Chondrocyte (in vitro differentiated cells): ENCODE results near the gene TOMM34. TPM values are rescaled to one million over a fixed set of nuclear protein-coding genes. Genes with fewer than 3 reads are reported as not detected.

Source experiments
- DNase-seq: peaks from one replicate; pipeline ENCODE4 v3.0.0; 2021; ENCODE audit warnings: mixed read lengths, low spot score
- H3K27ac Mint-ChIP-seq: one replicate; pipeline ENCODE4 v1.8.0; 2021; ENCODE audit warnings: mild to moderate bottlenecking, moderate library complexity, mixed read lengths; ENCODE audit not compliant: unreplicated experiment
- H3K27me3 Mint-ChIP-seq: 2 replicates; pipeline ENCODE4 v1.8.0; 2021; ENCODE audit warnings: low read depth, mixed read lengths
- H3K36me3 Mint-ChIP-seq: 2 replicates; pipeline ENCODE4 v1.8.0; 2021; ENCODE audit warnings: low read depth, mixed read lengths
- H3K4me1 Mint-ChIP-seq: 2 replicates; pipeline ENCODE4 v1.8.0; 2021; ENCODE audit warnings: low read depth, mild to moderate bottlenecking, mixed read lengths
- H3K4me3 Mint-ChIP-seq: one replicate; pipeline ENCODE4 v1.8.0; 2021; ENCODE audit warnings: mild to moderate bottlenecking, moderate library complexity, mixed read lengths; ENCODE audit not compliant: unreplicated experiment
- H3K9me3 Mint-ChIP-seq: 2 replicates; pipeline ENCODE4 v1.8.0; 2021; ENCODE audit warnings: low read depth, mixed read lengths
- total RNA-seq: library from RNA; stranded (reverse); gene quantifications from 3 replicates; pipeline ENCODE4 v1.2.1, GENCODE V29; 2021
- TF ChIP-seq, protein P1 (sequence below): fragments of 200-600 bp; sonication (generic); IDR thresholded peaks from 2 replicates; pipeline ENCODE4 v1.5.0; 2021; ENCODE audit warnings: antibody characterized with exemption, mild to moderate bottlenecking, moderate library complexity

TOMM34 gene
- total RNA-seq, 1 donor from 2014 or later: 16.2 TPM

DNA sequence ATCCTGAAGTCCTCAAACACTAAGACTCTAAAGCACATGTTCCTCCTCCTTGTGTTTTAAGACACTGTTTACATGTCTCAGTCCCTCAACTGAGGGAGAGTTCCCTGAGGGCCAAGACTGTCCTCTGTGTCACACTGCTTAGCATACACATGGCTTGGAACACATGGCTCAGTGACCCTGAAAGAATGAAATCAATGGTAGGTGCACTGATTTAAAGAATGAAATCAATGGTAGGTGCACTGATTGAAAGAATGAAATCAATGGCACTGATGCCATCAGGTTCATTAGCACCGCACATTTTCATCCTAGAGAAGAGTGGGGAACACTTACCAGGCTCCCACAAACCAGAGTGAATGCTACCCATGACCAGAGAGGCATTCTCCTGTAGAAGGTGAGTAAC, 9.8 kb downstream of the TOMM34 start:
- no peak for DNase-seq
- no peaks in the 10 kb centered on the region for H3K4me1 Mint-ChIP-seq
- no peak overlapping the region for H3K4me3 Mint-ChIP-seq
- no peak overlapping the region for H3K27ac Mint-ChIP-seq
- TF ChIP-seq, protein P1, sequence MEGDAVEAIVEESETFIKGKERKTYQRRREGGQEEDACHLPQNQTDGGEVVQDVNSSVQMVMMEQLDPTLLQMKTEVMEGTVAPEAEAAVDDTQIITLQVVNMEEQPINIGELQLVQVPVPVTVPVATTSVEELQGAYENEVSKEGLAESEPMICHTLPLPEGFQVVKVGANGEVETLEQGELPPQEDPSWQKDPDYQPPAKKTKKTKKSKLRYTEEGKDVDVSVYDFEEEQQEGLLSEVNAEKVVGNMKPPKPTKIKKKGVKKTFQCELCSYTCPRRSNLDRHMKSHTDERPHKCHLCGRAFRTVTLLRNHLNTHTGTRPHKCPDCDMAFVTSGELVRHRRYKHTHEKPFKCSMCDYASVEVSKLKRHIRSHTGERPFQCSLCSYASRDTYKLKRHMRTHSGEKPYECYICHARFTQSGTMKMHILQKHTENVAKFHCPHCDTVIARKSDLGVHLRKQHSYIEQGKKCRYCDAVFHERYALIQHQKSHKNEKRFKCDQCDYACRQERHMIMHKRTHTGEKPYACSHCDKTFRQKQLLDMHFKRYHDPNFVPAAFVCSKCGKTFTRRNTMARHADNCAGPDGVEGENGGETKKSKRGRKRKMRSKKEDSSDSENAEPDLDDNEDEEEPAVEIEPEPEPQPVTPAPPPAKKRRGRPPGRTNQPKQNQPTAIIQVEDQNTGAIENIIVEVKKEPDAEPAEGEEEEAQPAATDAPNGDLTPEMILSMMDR: no peak
- no peaks in the 10 kb centered on the region for H3K27me3 Mint-ChIP-seq
- peaks cover 47% of the 10 kb centered on the region for H3K36me3 Mint-ChIP-seq
- H3K9me3 Mint-ChIP-seq: no peaks in the 10 kb centered on the region

DNA sequence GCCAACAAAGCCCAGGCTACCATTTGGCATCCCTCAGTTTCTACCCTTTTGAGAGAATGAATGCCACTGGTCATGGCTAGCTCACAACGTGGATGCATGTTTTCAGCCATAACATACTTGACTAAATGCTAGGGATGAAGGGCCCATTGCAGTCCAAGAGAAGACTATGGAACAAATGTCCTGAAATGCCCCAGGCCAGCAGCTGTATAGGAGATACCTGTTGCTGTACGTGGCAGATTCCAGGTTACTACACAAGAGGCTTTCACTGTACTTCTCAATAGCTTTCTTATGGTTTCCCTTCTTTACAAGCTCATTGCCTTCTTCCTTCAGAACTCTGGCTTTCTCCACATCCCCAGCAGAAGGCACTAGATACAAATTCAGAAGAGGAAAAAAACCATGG, 11.7 kb downstream of the TOMM34 start:
- Mint-ChIP-seq H3K9me3 (no peaks in the 10 kb centered on the region), H3K4me3 (no peak overlapping the region), H3K4me1 (no peaks in the 10 kb centered on the region), H3K36me3 (peaks cover 33% of the 10 kb centered on the region), H3K27me3 (no peaks in the 10 kb centered on the region), H3K27ac (no peak overlapping the region)
- no peak for DNase-seq
- TF ChIP-seq, protein P1: no peak

DNA sequence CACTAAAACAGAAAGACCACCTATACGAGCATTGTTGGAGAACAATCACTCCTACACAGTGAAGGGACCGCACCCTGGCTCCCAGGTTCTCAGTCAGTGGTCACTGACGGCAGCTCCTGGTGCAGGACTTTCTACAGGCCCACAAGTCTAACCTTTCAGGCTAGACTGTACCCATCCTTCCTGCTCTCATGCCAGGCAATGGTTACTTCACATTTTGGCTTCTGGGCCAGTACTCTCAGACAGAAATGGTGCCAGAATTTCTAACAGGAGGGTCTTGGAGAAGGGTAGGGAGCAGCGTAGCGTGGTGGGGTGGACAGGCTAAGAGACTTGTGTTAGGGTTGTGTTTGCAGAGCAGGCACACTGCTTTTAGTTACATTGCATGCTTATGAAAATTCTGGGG, 12.1 kb downstream of the TOMM34 start:
- TF ChIP-seq, protein P1: no peak
- no peaks in the 10 kb centered on the region for H3K4me1 Mint-ChIP-seq
- no peaks in the 10 kb centered on the region for H3K27me3 Mint-ChIP-seq
- DNase-seq: no peak
- no peak overlapping the region for H3K27ac Mint-ChIP-seq
- H3K4me3 Mint-ChIP-seq: no peak overlapping the region
- peaks cover 29% of the 10 kb centered on the region for H3K36me3 Mint-ChIP-seq
- no peaks in the 10 kb centered on the region for H3K9me3 Mint-ChIP-seq

DNA sequence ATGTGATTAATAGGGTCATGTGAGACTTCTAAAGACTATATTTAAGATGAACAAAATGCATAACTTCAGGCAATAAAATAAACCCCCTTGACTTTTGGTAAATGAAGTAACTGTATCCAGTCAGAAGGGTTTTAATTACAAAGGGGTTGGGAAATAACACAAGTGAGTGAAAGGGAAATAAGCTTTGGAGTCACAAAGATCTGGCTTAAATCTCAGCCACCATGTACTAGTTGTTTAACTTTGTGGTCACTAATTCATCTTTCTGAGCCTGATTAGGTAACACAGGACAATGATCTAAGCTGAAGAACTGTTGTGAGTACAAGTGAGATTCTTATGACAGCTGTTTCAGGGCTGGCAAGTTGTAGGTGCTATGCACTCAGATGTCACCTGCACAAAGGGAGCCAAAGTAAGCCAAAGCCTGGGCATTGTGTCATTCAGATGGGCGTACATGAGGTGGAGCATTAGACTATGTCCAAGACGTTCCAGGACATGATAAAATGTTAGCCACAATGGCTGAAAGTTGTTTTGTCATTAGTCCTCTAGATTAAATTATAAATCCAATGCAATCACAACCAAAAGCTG, 13.8 kb downstream of the TOMM34 start:
- DNase-seq: no peak
- H3K27ac Mint-ChIP-seq: no peak overlapping the region
- H3K36me3 Mint-ChIP-seq: peaks cover 26% of the 10 kb centered on the region
- H3K4me3 Mint-ChIP-seq: no peak overlapping the region
- no peaks in the 10 kb centered on the region for H3K4me1 Mint-ChIP-seq
- no peaks in the 10 kb centered on the region for H3K27me3 Mint-ChIP-seq
- H3K9me3 Mint-ChIP-seq: no peaks in the 10 kb centered on the region
- TF ChIP-seq, protein P1: no peak

DNA sequence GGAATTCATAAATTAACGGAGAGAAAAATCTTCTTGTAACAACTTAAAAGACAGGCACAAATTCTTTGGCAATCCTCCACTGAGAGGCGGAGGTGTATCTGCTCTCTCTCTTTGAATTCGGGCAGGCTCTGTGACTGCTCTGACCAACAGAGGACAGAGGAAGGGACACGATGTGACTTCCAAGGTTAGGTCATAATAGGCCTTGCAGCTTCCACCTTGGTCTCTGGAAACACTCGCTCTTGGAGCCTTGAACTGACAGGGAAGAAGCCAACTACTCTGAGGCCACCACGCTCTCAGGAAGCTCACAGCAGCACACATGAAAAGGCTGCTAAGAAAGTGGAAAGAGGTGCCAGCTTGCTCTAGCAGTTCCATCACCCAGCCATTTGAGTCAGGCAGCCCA, 14.9 kb downstream of the TOMM34 start:
- no peaks in the 10 kb centered on the region for H3K9me3 Mint-ChIP-seq
- no peak overlapping the region for H3K4me3 Mint-ChIP-seq
- no peak overlapping the region for H3K27ac Mint-ChIP-seq
- DNase-seq: no peak
- H3K4me1 Mint-ChIP-seq: no peaks in the 10 kb centered on the region
- TF ChIP-seq, protein P1: no peak
- H3K27me3 Mint-ChIP-seq: no peaks in the 10 kb centered on the region
- H3K36me3 Mint-ChIP-seq: peaks cover 21% of the 10 kb centered on the region
